Measurements from ENCODE around the gene DMBX1. TPM values are rescaled to one million over a fixed set of nuclear protein-coding genes. Genes with fewer than 3 reads are reported as not detected.
A peak's percentile ranks its signal among the peaks of the same experiment; 100 is the strongest.

Gene DMBX1
- polyA plus RNA-seq, 2 of the 4 experiments (the other 2 are of a cell fraction) = 0.44 to 2.2 TPM

GRCh38 chr1:46526691-46527291 lies 37.2 kb downstream of the DMBX1 start:
- no peak for ATAC-seq
- Histone ChIP-seq H3K27ac (peak overlapping the region in 1 of 2 experiments; percentile 68; a peak in 3 of 6 replicates), H3K4me3 (no peak overlapping the region), H3K9me3 (no peaks in the 10 kb centered on the region), H3K4me1 (peaks cover 41% of the 10 kb centered on the region), H3K4me2 (no peak overlapping the region)
- POLR2A ChIA-PET = no interaction called here
- TF ChIP-seq RAD21 (conservative IDR thresholded peaks at IDR 0.05 in 1 of 2, IDR thresholded peaks at IDR 0.05 in 1 of 2) (no peak), RCOR1 (IDR thresholded peaks at IDR 0.05; ENCODE audit: low read depth, low read length) (no peak), KDM5A (IDR thresholded peaks at IDR 0.05) (no peak), POLR2AphosphoS2 (conservative IDR thresholded peaks at IDR 0.05; ENCODE audit: low read length) (no peak), MAZ (IDR thresholded peaks at IDR 0.05; ENCODE audit: borderline replicate concordance, low read depth, low read length) (no peak), SREBF2 (IDR thresholded peaks at IDR 0.05) (no peak), USF2 (IDR thresholded peaks at IDR 0.05) (no peak), KDM1A (IDR thresholded peaks at IDR 0.05; ENCODE audit: low read depth) (no peak), ZC3H11A (IDR thresholded peaks at IDR 0.05) (no peak), NFE2L2 (conservative IDR thresholded peaks at IDR 0.05; ENCODE audit: low read length) (no peak)
- CTCF ChIA-PET = interaction anchor here (0.6 to 11.5 kb wide), 24 partner anchors 9 to 174 kb away, joined by 3 to 235 read pairs (median 8); partner anchors contain the start of gene DMBX1
- no peak for FAIRE-seq
- WGBS (ENCODE audit: missing lambda C conversion rate) = 67% methylated on average over 8 of the region's 14 CpGs
- no peak for DNase-seq (ENCODE audit: low read depth in 1 of 2, low spot score in 1 of 2)

GRCh38 chr1:46527474-46528296 lies 38.0 kb downstream of the DMBX1 start:
- H3K27ac ChIP-seq = peak overlapping the region in 1 of 2 experiments; percentile 68; a peak in 3 of 6 replicates
- peak; percentile 78 to 91 for ATAC-seq
- no peak overlapping the region for H3K4me3 ChIP-seq
- ChIA-PET CTCF (interaction anchor here (0.6 to 11.5 kb wide), 30 partner anchors 11 to 175 kb away, joined by 3 to 235 read pairs (median 5); partner anchors contain the start of genes DMBX1 and KNCN), POLR2A (no interaction called here)
- FAIRE-seq = no peak
- 83% methylated on average over 1 of the region's 3 CpGs for WGBS (ENCODE audit: missing lambda C conversion rate)
- no peaks in the 10 kb centered on the region for H3K9me3 ChIP-seq
- TF ChIP-seq HOXB5 (CRISPR knock-in tag; IDR thresholded peaks at IDR 0.05) = no peak
- TF ChIP-seq SMC3 (IDR thresholded peaks at IDR 0.05) = peak; percentile 98
- no peak for TF ChIP-seq JUNB (IDR thresholded peaks at IDR 0.05)
- TF ChIP-seq EHMT2 (IDR thresholded peaks at IDR 0.05; ENCODE audit: low read depth) = no peak
- no peak for TF ChIP-seq PBX3 (IDR thresholded peaks at IDR 0.05)
- no peak for TF ChIP-seq NR3C1 (IDR thresholded peaks at IDR 0.05)
- TF ChIP-seq RAD21 (conservative IDR thresholded peaks at IDR 0.05 in 1 of 2, IDR thresholded peaks at IDR 0.05 in 1 of 2) = peak; percentile 97 to 98
- TF ChIP-seq CTCF (IDR thresholded peaks at IDR 0.05) = peak; percentile 85
- TF ChIP-seq HES2 (IDR thresholded peaks at IDR 0.05) = no peak
- TF ChIP-seq CHD4 (IDR thresholded peaks at IDR 0.05; ENCODE audit: borderline replicate concordance) = no peak
- TF ChIP-seq CHD2 (IDR thresholded peaks at IDR 0.05; ENCODE audit: low read length, partially characterized antibody) = no peak
- no peak for TF ChIP-seq HOXA7 (CRISPR knock-in tag; IDR thresholded peaks at IDR 0.05)
- TF ChIP-seq POLR2AphosphoS2 (conservative IDR thresholded peaks at IDR 0.05; ENCODE audit: low read length) = no peak
- TF ChIP-seq POLR2A (IDR thresholded peaks at IDR 0.05; ENCODE audit: low read length) = no peak
- no peak for TF ChIP-seq NPAS2 (CRISPR knock-in tag; IDR thresholded peaks at IDR 0.05; ENCODE audit: borderline replicate concordance)
- TF ChIP-seq HEYL (CRISPR knock-in tag; IDR thresholded peaks at IDR 0.05) = no peak
- no peak for TF ChIP-seq JUN (IDR thresholded peaks at IDR 0.05)
- TF ChIP-seq FOXS1 (CRISPR knock-in tag; IDR thresholded peaks at IDR 0.05) = no peak
- TF ChIP-seq MAX (IDR thresholded peaks at IDR 0.05) = 0 out of 2 replicates have a peak, but pooled peaks have one; percentile 25
- no peak for TF ChIP-seq FOSL2 (IDR thresholded peaks at IDR 0.05)
- TF ChIP-seq FOSL2 (CRISPR knock-in tag; IDR thresholded peaks at IDR 0.05) = peak; percentile 30; the same call in 1 of the 2 replicates
- TF ChIP-seq EHF (CRISPR knock-in tag; IDR thresholded peaks at IDR 0.05) = no peak
- TF ChIP-seq CEBPB (IDR thresholded peaks at IDR 0.05) = no peak
- TF ChIP-seq MYC (IDR thresholded peaks at IDR 0.05; ENCODE audit: borderline replicate concordance, low read length) = no peak
- TF ChIP-seq USF2 (IDR thresholded peaks at IDR 0.05) = no peak
- H3K4me1 ChIP-seq = peaks cover 32% of the 10 kb centered on the region
- peak overlapping the region; percentile 18; the same call in 1 of the 3 replicates for H3K4me2 ChIP-seq
- peak; percentile 64 to 69 for DNase-seq (ENCODE audit: low read depth in 1 of 2, low spot score in 1 of 2)

All from A549 (cell line).